Cardiac fibroblast (primary cell): ENCODE data around the gene RBMS3.

Experiments used
- DNase-seq, 2 donors: peaks; one replicate each; pipeline versions ENCODE4 v3.0.0 to v3.0.0-alpha.2; 2010; ENCODE audit warnings: low read depth in 2 of 2
- H3K4me3 ChIP-seq, 2 donors: replicated peaks in 1 of 2; 1 replicate in 1 of 2; 2 replicates in 1 of 2; pipeline ENCODE4 v1.5.1; 2011; ENCODE audit warnings: low read depth in 2 of 2, low read length in 2 of 2, mild to moderate bottlenecking in 2 of 2, moderate library complexity in 1 of 2
- CTCF ChIP-seq: IDR thresholded peaks from one replicate; pipeline ENCODE4 v1.5.1; 2011; ENCODE audit warnings: low read depth, mild to moderate bottlenecking, low read length, inconsistent platforms

RBMS3 gene

GRCh38 chr3:29696311-29696710 is 415.4 kb downstream of the RBMS3 start:
- no peak overlapping the region for H3K4me3 ChIP-seq
- no peak for TF ChIP-seq CTCF
- DNase-seq: peak; percentile 35 to 56

GRCh38 chr3:29697989-29698388 is 417.1 kb downstream of the RBMS3 start:
- H3K4me3 ChIP-seq: no peak overlapping the region
- peak; percentile 33 to 67 for DNase-seq
- TF ChIP-seq CTCF: no peak

- no peak for TF ChIP-seq CTCF
- no peak overlapping the region for H3K4me3 ChIP-seq
- DNase-seq: no peak
Observed at GRCh38 chr3:29700256-29700655, 419.4 kb downstream of the RBMS3 start.

GRCh38 chr3:29701326-29701983 is 420.6 kb downstream of the RBMS3 start:
- H3K4me3 ChIP-seq: no peak overlapping the region
- DNase-seq: no peak
- no peak for TF ChIP-seq CTCF

- DNase-seq: no peak
- no peak for TF ChIP-seq CTCF
- no peak overlapping the region for H3K4me3 ChIP-seq
Observed at GRCh38 chr3:29705906-29706844, 425.3 kb downstream of the RBMS3 start.

GRCh38 chr3:29708884-29709283 is 428.0 kb downstream of the RBMS3 start:
- DNase-seq: no peak
- H3K4me3 ChIP-seq: no peak overlapping the region
- TF ChIP-seq CTCF: no peak
